ENCODE data around the gene PHACTR3.

GRCh38 chr20:59737073-59737666 is 132.8 kb downstream of the PHACTR3 start:
- no peak for TF ChIP-seq EZH2 (IDR thresholded peaks at IDR 0.05; ENCODE audit: insufficient read depth, low read length)
- TF ChIP-seq CTCF (IDR thresholded peaks at IDR 0.05; ENCODE audit: insufficient read depth, low read depth, low read length), result no peak

Data from astrocyte (in vitro differentiated cells and primary cell).